Activated CD4-positive, alpha-beta T cell treated with anti-CD3 and anti-CD28 coated beads, Interleukin-2, amount 10 ng/mL, durations not matched to agents 24 days and 14 days (primary cell): ENCODE measurements around the gene BACH2. TPM values are rescaled to one million over a fixed set of nuclear protein-coding genes. Genes with fewer than 3 reads are reported as not detected.
A peak's percentile ranks its signal among the peaks of the same experiment; 100 is the strongest.

Experiments used
- DNase-seq: peaks from one replicate; pipeline ENCODE4 v3.0.0; 2022
- H3K27ac Mint-ChIP-seq: one replicate; pipeline ENCODE4 v1.8.0; 2022; ENCODE audit warnings: mild to moderate bottlenecking, mixed read lengths
- H3K27me3 Mint-ChIP-seq: one replicate; pipeline ENCODE4 v1.8.0; 2022; ENCODE audit warnings: mixed read lengths
- H3K36me3 Mint-ChIP-seq: one replicate; pipeline ENCODE4 v1.8.0; 2022; ENCODE audit warnings: low read depth, mild to moderate bottlenecking, mixed read lengths
- H3K4me1 Mint-ChIP-seq: one replicate; pipeline ENCODE4 v1.8.0; 2021; ENCODE audit warnings: mixed read lengths
- H3K4me3 Mint-ChIP-seq: one replicate; pipeline ENCODE4 v1.8.0; 2022; ENCODE audit warnings: mild to moderate bottlenecking, moderate library complexity, mixed read lengths
- H3K9me3 Mint-ChIP-seq: one replicate; pipeline ENCODE4 v1.8.0; 2021; ENCODE audit warnings: mixed read lengths
- intact Hi-C: fragments of 100-400 bp; cut with micrococcal nuclease; formaldehyde crosslinking; loops from one replicate; pipeline ENCODE4 v1.15.1; 2023
- total RNA-seq: library from RNA; stranded (reverse); gene quantifications from 2 replicates; pipeline ENCODE4 v1.2.3, GENCODE V29; 2022

BACH2 gene
- total RNA-seq, 1 donor from 2014 or later, result 69.2 TPM

GRCh38 chr6:89934685-89935366 lies 361.8 kb downstream of the BACH2 start:
- H3K27ac Mint-ChIP-seq, result no peak overlapping the region
- DNase-seq, result no peak
- no peaks in the 10 kb centered on the region for H3K9me3 Mint-ChIP-seq
- H3K4me3 Mint-ChIP-seq, result no peak overlapping the region
- no peaks in the 10 kb centered on the region for H3K27me3 Mint-ChIP-seq
- intact Hi-C loops, result no loop called here
- peaks cover 79% of the 10 kb centered on the region for H3K36me3 Mint-ChIP-seq
- peaks cover 15% of the 10 kb centered on the region for H3K4me1 Mint-ChIP-seq

DNA sequence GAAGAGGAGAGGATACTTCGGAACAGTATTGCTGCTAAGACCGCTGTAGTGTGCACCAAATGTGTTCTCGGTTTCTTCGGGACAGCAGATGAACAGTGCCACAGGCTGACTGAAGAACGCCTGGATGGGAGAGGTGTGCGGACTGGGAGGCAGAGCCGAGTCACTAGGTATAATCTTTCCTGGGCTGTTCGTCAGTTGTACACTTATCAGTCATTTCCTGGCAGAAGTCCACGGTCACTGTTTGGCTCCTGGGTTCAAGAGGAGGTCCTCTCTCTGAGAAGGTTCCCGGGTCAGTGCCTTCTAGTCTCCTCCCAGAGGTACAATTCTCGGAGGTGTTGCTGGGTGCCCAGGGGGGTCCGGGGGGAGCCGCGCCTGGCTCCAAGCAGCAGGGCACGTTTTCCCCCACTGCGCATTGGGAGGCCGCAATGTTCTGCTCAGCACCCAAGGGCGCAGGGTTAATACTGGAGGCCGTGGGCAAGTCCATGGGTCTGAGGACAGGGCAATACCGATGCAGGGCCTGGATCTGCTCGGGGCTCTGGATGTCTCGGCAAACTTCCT lies 364.3 kb downstream of the BACH2 start:
- intact Hi-C loops, result no loop called here
- DNase-seq, result no peak
- H3K36me3 Mint-ChIP-seq, result peaks cover 84% of the 10 kb centered on the region
- no peak overlapping the region for H3K4me3 Mint-ChIP-seq
- H3K4me1 Mint-ChIP-seq, result peaks cover 30% of the 10 kb centered on the region
- no peaks in the 10 kb centered on the region for H3K27me3 Mint-ChIP-seq
- H3K9me3 Mint-ChIP-seq, result no peaks in the 10 kb centered on the region
- H3K27ac Mint-ChIP-seq, result no peak overlapping the region

DNA sequence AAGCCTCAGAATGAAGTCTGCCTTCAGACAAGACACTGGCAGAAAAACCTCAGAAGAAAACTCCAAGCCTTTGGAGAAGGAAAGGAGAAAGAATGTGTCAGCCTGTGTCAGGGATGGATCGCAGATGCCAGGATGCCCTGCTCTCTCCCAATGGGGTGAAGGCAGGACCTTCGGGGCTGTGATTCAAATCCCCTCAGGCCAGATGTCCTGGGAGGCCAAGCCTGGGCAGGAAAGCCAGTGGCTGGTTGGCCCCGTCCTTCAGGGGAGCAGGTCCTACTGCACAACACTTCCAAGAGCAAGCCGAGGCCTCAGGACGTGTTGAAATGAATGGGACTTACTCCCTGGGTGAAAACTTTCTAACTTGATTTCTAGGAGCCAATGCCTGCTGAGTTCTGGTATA lies 365.9 kb downstream of the BACH2 start:
- no peak overlapping the region for H3K27ac Mint-ChIP-seq
- H3K27me3 Mint-ChIP-seq, result no peaks in the 10 kb centered on the region
- no peaks in the 10 kb centered on the region for H3K9me3 Mint-ChIP-seq
- H3K4me3 Mint-ChIP-seq, result no peak overlapping the region
- DNase-seq, result no peak
- peaks cover 75% of the 10 kb centered on the region for H3K36me3 Mint-ChIP-seq
- intact Hi-C loops, result no loop called here
- H3K4me1 Mint-ChIP-seq, result peaks cover 39% of the 10 kb centered on the region

- no peak for DNase-seq
- Mint-ChIP-seq H3K9me3 (no peaks in the 10 kb centered on the region), H3K27me3 (no peaks in the 10 kb centered on the region), H3K27ac (peak overlapping the region; percentile 80), H3K36me3 (peaks cover 60% of the 10 kb centered on the region), H3K4me3 (no peak overlapping the region), H3K4me1 (peaks cover 40% of the 10 kb centered on the region)
- intact Hi-C loops, result no loop called here
Observed at GRCh38 chr6:89928604-89929003, 368.0 kb downstream of the BACH2 start.

GRCh38 chr6:89927791-89928550 lies 368.7 kb downstream of the BACH2 start:
- intact Hi-C loops, result no loop called here
- H3K27ac Mint-ChIP-seq, result peak overlapping the region; percentile 80
- H3K9me3 Mint-ChIP-seq, result no peaks in the 10 kb centered on the region
- no peak overlapping the region for H3K4me3 Mint-ChIP-seq
- peaks cover 53% of the 10 kb centered on the region for H3K36me3 Mint-ChIP-seq
- peaks cover 34% of the 10 kb centered on the region for H3K4me1 Mint-ChIP-seq
- no peaks in the 10 kb centered on the region for H3K27me3 Mint-ChIP-seq
- DNase-seq, result no peak

DNA sequence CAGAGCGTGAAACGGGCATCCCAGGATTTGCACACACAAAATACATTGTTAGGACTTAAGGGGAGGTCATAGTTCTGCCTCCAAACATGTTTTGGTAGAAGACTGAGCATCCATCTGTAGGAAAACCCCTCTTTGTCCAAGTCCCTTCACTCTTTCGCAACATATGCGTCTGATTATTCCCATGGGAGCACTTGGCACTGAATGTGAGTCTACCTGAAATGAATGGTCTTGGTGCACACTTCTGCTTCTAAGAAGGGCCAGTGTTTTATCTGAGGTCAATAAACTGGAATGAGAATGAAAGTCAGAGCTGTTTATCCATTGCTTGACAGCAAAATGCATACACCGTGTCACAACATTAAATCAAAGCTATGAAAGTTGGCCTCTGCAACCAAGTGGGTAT lies 369.4 kb downstream of the BACH2 start:
- H3K27ac Mint-ChIP-seq, result no peak overlapping the region
- H3K27me3 Mint-ChIP-seq, result no peaks in the 10 kb centered on the region
- intact Hi-C loops, result no loop called here
- peaks cover 33% of the 10 kb centered on the region for H3K4me1 Mint-ChIP-seq
- no peak for DNase-seq
- H3K9me3 Mint-ChIP-seq, result no peaks in the 10 kb centered on the region
- H3K36me3 Mint-ChIP-seq, result peaks cover 49% of the 10 kb centered on the region
- H3K4me3 Mint-ChIP-seq, result no peak overlapping the region

DNA sequence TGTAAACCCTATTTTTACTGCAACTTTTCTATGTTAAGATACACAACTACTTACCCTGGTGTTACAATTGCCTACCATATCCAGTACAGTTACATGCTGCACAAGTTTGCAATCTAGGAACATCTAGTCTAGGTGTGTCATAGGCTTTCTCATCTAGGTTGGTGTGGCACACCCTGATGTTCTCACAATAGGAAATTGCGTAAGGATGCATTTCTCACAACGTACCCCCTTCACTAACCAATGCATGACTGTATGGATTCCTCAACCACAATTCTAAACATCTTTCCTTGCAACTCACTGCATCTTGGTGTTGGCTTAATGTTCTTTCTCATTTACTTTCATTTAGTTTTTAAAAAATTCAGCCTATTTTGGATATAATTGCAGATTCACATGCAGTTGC lies 370.8 kb downstream of the BACH2 start:
- intact Hi-C loops, result no loop called here

DNA sequence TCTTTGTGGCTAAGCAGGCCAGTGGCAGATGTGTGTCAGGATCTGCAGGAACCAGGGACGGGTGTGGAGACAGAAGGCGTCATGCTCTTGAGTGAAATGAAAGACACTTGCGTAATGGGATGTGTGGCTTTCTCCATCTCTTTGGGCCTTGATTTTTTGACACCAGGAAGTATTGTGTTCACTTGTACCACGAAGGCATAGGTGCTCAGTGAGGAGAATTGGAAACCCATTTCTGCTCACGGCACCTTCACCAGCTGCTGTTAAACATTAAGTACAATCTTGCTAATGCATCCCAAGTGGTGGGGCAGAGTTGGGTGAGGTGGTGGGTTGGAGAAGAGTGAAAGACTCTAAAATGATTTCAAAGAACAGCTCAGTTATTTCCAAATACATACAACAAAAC lies 372.4 kb downstream of the BACH2 start:
- Mint-ChIP-seq H3K9me3 (no peaks in the 10 kb centered on the region), H3K4me3 (no peak overlapping the region), H3K27ac (no peak overlapping the region), H3K27me3 (no peaks in the 10 kb centered on the region), H3K4me1 (peaks cover 24% of the 10 kb centered on the region), H3K36me3 (peaks cover 26% of the 10 kb centered on the region)
- intact Hi-C loops, result no loop called here
- no peak for DNase-seq

More for the DNA sequence above, 370.8 kb downstream of the BACH2 start:
- Mint-ChIP-seq H3K27ac (no peak overlapping the region), H3K27me3 (no peaks in the 10 kb centered on the region), H3K36me3 (peaks cover 38% of the 10 kb centered on the region), H3K4me1 (peaks cover 33% of the 10 kb centered on the region), H3K9me3 (no peaks in the 10 kb centered on the region), H3K4me3 (no peak overlapping the region)
- no peak for DNase-seq

- Mint-ChIP-seq H3K27me3 (no peaks in the 10 kb centered on the region), H3K27ac (no peak overlapping the region), H3K4me1 (peaks cover 5% of the 10 kb centered on the region), H3K4me3 (no peak overlapping the region), H3K9me3 (peaks cover 14% of the 10 kb centered on the region), H3K36me3 (peaks cover 2% of the 10 kb centered on the region)
- intact Hi-C loops, result no loop called here
- no peak for DNase-seq
Observed at GRCh38 chr6:89921691-89922090, 375.0 kb downstream of the BACH2 start.

GRCh38 chr6:89921197-89921596 lies 375.4 kb downstream of the BACH2 start:
- Mint-ChIP-seq H3K4me3 (no peak overlapping the region), H3K36me3 (peaks cover 2% of the 10 kb centered on the region), H3K4me1 (peaks cover 4% of the 10 kb centered on the region), H3K9me3 (peaks cover 18% of the 10 kb centered on the region), H3K27me3 (no peaks in the 10 kb centered on the region), H3K27ac (no peak overlapping the region)
- DNase-seq, result no peak
- intact Hi-C loops, result no loop called here

DNA sequence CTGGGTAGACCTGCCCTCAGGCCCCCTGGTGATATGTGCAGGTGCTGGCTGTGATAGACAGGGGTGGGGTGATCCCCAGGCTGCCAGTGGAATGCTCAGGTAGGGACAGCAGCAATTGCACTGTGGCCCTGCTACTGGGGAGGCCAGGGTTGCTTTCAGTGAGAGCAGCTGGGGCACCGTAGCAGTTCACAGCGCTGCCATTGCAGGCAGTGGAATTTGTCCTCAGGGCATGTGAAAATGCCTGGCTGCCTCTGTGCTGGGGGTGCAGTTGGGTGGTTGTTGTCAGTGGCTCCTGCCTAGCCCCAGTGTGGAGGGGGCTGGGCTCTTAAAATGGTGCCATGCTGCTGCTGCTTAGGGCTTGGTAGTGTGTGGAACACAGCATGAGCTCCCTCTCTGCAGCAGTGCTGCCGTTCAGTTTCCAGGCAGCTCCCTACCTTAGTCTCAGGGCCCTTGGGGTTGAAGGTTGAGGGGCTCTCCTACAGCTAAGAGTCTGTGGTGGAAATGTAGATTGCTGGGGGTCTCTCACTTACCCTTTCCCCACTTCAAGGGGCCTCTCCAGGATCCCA lies 378.8 kb downstream of the BACH2 start:
- intact Hi-C loops, result no loop called here
- Mint-ChIP-seq H3K9me3 (peaks cover 28% of the 10 kb centered on the region), H3K4me3 (no peak overlapping the region), H3K27ac (no peak overlapping the region), H3K4me1 (peaks cover 2% of the 10 kb centered on the region), H3K27me3 (peaks cover 2% of the 10 kb centered on the region), H3K36me3 (no peaks in the 10 kb centered on the region)
- DNase-seq, result no peak

- H3K27ac Mint-ChIP-seq, result no peak overlapping the region
- no peak for DNase-seq
- no peaks in the 10 kb centered on the region for H3K36me3 Mint-ChIP-seq
- H3K4me3 Mint-ChIP-seq, result no peak overlapping the region
- peaks cover 2% of the 10 kb centered on the region for H3K4me1 Mint-ChIP-seq
- H3K27me3 Mint-ChIP-seq, result peaks cover 2% of the 10 kb centered on the region
- peaks cover 28% of the 10 kb centered on the region for H3K9me3 Mint-ChIP-seq
- intact Hi-C loops, result no loop called here
Observed at GRCh38 chr6:89917216-89917615, 379.4 kb downstream of the BACH2 start.

GRCh38 chr6:89916136-89916920 lies 380.3 kb downstream of the BACH2 start:
- Mint-ChIP-seq H3K36me3 (no peaks in the 10 kb centered on the region), H3K4me1 (peaks cover 2% of the 10 kb centered on the region), H3K27me3 (peaks cover 2% of the 10 kb centered on the region), H3K27ac (no peak overlapping the region), H3K4me3 (no peak overlapping the region), H3K9me3 (peaks cover 28% of the 10 kb centered on the region)
- DNase-seq, result no peak
- intact Hi-C loops, result no loop called here
